GDM1 (cell line): ENCODE measurements around the gene LINGO1.

Experiments
- DNase-seq: peaks from one replicate; lab custom pipeline; 2025; lab: John Stamatoyannopoulos, UW

LINGO1 gene

GRCh38 chr15:77632534-77633133, at the start of gene LINGO1:
Gene LINGO1, minus strand, starts transcription at chr15:77632912. Its CDS starts 597 bp downstream, at chr15:77632315.
- DNase-seq = no peak

GRCh38 chr15:77681362-77681761, 48.6 kb upstream of the LINGO1 start:
- no peak for DNase-seq

GRCh38 chr15:77676569-77677375, 44.1 kb upstream of the LINGO1 start:
- DNase-seq = no peak

GRCh38 chr15:77675806-77676415, 43.2 kb upstream of the LINGO1 start:
- DNase-seq = no peak

- DNase-seq = no peak
Observed at GRCh38 chr15:77674327-77674726, 41.6 kb upstream of the LINGO1 start.

GRCh38 chr15:77673866-77674265, 41.2 kb upstream of the LINGO1 start:
- DNase-seq = no peak

GRCh38 chr15:77672135-77672534, 39.4 kb upstream of the LINGO1 start:
- DNase-seq = no peak

- DNase-seq = no peak
Observed at GRCh38 chr15:77671362-77672056, 38.8 kb upstream of the LINGO1 start.

GRCh38 chr15:77670558-77671361, 38.0 kb upstream of the LINGO1 start:
- no peak for DNase-seq

GRCh38 chr15:77669896-77670295, 37.2 kb upstream of the LINGO1 start:
- DNase-seq = no peak

- DNase-seq = no peak
Observed at GRCh38 chr15:77667338-77668234, 34.9 kb upstream of the LINGO1 start.

- DNase-seq = no peak
Observed at GRCh38 chr15:77666296-77666660, 33.6 kb upstream of the LINGO1 start.

- no peak for DNase-seq
Observed at GRCh38 chr15:77665530-77666295, 33.0 kb upstream of the LINGO1 start.

GRCh38 chr15:77664428-77664827, 31.7 kb upstream of the LINGO1 start:
- DNase-seq = no peak

GRCh38 chr15:77663256-77663655, 30.5 kb upstream of the LINGO1 start:
- DNase-seq = no peak

- DNase-seq = no peak
Observed at GRCh38 chr15:77659350-77660321, 26.9 kb upstream of the LINGO1 start.

GRCh38 chr15:77658304-77658703, 25.6 kb upstream of the LINGO1 start:
- no peak for DNase-seq

GRCh38 chr15:77657634-77658238, 25.0 kb upstream of the LINGO1 start:
- DNase-seq = no peak
